Anterior cingulate cortex (tissue), 58 donors: ENCODE results near the gene BICDL2.
"Not testable (repeated sequence)": the region's sequence is repeated elsewhere in the genome, so short reads cannot be mapped to it uniquely, and the experiment has no call there.

Source experiments
- DNase-seq, 58 donors: peaks; one replicate each; lab custom pipeline; 2025; lab: John Stamatoyannopoulos, UW

The BICDL2 gene

GRCh38 chr16:3036726-3037315, at the start of gene BICDL2:
BICDL2 (minus strand) TSS chr16:3036944; CDS start chr16:3035496, 1,448 bp downstream.
- DNase-seq, result no peak

- no peak for DNase-seq
These were observed 49.3 kb upstream of the BICDL2 start for GRCh38 chr16:3085868-3086595.

GRCh38 chr16:3084969-3085670, 48.4 kb upstream of the BICDL2 start:
- DNase-seq, result no peak

- no peak for DNase-seq
These were observed 47.7 kb upstream of the BICDL2 start for GRCh38 chr16:3084491-3084890.

GRCh38 chr16:3083408-3083807, 46.7 kb upstream of the BICDL2 start:
- DNase-seq, result not testable (repeated sequence)

GRCh38 chr16:3081957-3082356, 45.2 kb upstream of the BICDL2 start:
- not testable (repeated sequence) for DNase-seq

GRCh38 chr16:3080024-3080423, 43.3 kb upstream of the BICDL2 start:
- DNase-seq, result no peak

- DNase-seq, result no peak
These were observed 39.8 kb upstream of the BICDL2 start for GRCh38 chr16:3076577-3076976.

GRCh38 chr16:3075946-3076345, 39.2 kb upstream of the BICDL2 start:
- not testable (repeated sequence) for DNase-seq

GRCh38 chr16:3075523-3075915, 38.8 kb upstream of the BICDL2 start:
- peak in 2 of 58 donors; percentile 10 to 31 for DNase-seq

- no peak for DNase-seq
These were observed 38.2 kb upstream of the BICDL2 start for GRCh38 chr16:3074860-3075522.

GRCh38 chr16:3073448-3073847, 36.7 kb upstream of the BICDL2 start:
- DNase-seq, result no peak

GRCh38 chr16:3072576-3073263, 36.0 kb upstream of the BICDL2 start:
- not testable (repeated sequence) for DNase-seq

GRCh38 chr16:3072148-3072547, 35.4 kb upstream of the BICDL2 start:
- DNase-seq, result not testable (repeated sequence)

GRCh38 chr16:3071655-3072054, 34.9 kb upstream of the BICDL2 start:
- no peak for DNase-seq

- DNase-seq, result no peak
These were observed 33.9 kb upstream of the BICDL2 start for GRCh38 chr16:3070608-3071111.

GRCh38 chr16:3069146-3069545, 32.4 kb upstream of the BICDL2 start:
- DNase-seq, result not testable (repeated sequence)

- no peak for DNase-seq
These were observed 31.7 kb upstream of the BICDL2 start for GRCh38 chr16:3068487-3068886.

- DNase-seq, result no peak
These were observed 29.6 kb upstream of the BICDL2 start for GRCh38 chr16:3066440-3066748.

- no peak for DNase-seq
These were observed 29.1 kb upstream of the BICDL2 start for GRCh38 chr16:3065742-3066439.
